HG03095 (cell line): Measurements from ENCODE around the gene RALGAPA1.
"Not testable (repeated sequence)": the region's sequence is repeated elsewhere in the genome, so short reads cannot be mapped to it uniquely, and the experiment has no call there.

Experiments
- ATAC-seq: cut with Tn5 transposase; IDR thresholded peaks from one replicate; pipeline ENCODE4 v1.9.1; 2021; ENCODE audit warnings: moderate library complexity; ENCODE audit not compliant: unreplicated experiment

Gene RALGAPA1

DNA sequence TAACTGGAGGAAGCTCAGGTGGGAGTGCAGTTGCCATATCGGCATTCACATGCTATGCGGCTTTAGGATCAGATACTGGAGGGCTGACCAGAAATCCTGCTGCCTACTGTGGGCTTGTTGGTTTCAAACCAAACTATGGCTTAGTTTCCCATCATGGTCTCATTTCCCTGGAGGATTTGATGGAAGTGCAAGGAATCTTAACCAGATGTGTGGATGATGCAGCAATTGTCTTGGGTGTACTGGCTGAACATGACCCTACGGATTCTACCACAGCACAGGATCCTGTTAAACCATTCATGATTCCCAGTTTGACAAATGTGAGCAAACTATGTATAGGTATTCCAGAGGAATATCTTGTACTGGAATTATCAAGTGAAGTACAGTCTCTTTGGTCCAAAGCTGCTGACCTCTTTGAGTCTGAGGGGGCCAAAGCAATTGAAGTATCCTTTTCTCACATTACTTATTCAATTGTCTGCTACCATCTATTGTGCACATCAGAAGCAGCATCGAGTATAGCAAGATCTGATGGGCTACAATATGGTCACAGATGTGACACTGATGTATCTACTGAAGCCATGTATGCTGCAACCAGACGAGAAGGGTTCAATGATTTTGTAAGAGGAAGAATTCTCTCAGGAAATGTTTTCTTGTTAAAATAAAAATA is 42.9 kb downstream of the RALGAPA1 start:
- ATAC-seq = no peak

DNA sequence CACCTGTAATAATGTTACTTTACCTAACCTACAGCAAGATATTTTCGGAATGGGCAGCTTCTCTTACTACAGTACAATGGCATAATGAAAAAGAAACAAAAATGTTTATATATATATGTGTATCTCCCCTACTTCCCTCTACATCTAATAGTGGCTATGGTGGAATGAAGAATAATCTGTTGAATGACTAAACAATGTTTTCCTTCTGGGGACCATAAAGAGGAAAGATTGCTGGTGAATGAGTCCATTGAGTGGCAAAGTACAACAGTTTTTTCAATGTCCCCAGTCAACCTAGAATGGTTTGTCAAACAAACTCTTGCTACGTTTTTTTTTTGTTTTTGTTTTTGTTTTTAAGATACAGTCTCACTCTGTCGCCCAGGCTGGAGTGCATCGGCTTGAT is 47.2 kb downstream of the RALGAPA1 start:
- no peak for ATAC-seq

DNA sequence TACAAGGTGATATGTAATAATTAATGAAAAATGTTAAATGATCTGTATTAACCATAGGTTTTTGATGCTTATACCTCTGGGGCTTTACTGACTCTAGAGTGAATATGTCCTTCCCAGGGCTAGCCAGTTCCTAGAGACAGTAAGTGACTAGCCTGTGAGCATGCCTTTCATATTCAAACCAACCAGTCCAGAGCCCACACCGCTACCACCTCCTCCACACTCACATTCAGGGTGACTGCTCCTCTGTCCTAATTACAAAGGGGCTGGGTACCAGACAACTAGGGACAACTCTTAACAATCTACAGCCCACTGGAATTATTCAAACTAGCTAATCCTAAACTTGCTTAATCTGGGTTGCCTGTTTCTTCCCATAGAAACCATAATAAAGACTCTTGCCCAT is 49.0 kb downstream of the RALGAPA1 start:
- no peak for ATAC-seq

DNA sequence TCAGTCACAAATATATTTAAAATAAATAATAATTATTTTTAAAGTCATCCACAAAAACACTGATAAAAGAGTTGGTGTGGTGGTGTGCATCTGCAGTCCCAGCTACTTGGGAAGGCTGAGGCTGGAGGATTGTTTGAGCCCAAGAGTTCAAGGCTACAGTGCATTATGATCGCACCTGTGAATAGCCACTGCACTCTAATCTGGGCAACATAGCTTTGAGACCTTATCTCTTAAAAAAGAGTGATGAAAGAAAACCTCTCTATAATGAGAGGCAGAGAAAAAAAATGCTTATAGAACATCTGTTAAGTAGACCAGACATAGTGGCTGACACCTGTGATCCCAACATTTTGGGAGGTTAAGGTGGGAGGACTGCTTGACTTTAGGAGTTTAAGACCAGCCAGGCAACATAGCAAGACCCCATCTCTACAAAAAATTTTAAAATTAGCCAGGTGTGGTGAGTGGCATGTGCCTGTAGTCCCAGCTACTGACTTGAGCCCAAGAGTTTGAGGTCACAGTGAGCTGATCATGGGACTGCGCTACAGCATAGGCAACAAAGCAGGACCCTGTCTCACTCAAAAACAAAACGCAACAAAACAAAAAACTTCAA is 50.5 kb downstream of the RALGAPA1 start:
- no peak for ATAC-seq

DNA sequence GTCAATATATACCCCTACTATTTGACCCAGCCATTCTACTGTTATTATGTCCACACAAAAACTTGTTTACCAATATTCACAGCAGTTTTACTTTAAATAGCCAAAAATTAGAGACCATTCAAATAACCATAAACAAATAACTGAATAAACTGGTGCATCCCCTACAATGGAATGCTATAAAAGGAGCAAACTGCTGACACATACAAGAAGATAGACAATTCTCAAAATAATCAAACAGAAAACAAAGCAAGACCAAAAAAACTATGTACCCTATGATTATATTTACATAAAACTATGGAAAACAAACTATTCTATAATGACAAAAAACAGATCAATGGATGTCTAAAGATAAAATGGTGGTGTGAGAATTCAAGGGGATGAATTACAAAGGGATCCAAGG is 54.4 kb downstream of the RALGAPA1 start:
- no peak for ATAC-seq

DNA sequence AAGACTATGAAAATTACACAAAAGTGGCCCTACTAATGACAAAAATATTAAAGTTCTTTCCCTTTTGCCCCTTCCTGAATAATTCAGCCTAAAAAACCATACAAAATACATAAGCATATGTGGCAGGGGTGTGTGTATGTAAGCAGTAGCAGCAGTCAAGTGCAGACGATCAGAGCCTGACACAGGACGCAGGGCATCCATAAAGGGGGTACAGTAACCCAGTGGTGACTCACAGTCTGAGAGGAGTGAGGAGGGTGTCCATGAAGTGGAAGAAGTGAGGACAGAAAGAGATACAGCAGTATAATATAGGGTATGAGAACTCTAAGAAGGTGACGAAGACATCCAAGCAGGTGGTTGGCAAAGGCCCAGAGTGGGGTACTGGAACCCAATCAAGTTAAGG is 56.7 kb downstream of the RALGAPA1 start:
- ATAC-seq = no peak

DNA sequence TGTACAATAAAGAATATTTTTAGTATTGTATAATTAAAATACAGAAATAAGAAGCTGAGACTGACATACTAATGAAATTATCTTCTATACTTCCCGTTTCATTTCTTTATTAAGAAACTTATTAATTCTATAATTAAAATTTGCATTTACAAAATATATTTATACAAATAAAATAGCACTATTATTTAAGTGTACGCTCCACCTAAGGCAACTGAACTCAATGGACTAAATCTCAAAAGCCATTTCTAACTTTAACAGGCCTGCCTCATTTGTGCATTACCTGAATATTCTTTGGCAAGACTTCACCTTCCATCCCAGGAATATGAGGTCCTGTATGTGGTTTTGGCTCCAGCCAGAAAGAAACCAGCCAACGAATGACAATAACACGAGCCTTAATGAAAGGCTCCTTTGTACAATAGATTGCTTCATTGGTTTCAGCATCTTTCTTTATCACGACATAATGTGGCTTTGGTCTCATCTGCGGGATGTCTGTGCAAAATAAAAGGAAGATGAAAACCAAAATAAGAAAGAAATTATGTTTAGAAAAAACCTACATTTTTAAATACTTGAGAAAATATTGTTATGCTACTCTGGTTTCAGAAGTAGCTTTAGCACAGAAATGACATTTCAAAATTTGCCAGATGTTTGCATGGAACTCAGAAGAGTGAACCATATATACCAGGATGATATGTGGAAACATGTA is 58.7 kb downstream of the RALGAPA1 start:
- no peak for ATAC-seq

DNA sequence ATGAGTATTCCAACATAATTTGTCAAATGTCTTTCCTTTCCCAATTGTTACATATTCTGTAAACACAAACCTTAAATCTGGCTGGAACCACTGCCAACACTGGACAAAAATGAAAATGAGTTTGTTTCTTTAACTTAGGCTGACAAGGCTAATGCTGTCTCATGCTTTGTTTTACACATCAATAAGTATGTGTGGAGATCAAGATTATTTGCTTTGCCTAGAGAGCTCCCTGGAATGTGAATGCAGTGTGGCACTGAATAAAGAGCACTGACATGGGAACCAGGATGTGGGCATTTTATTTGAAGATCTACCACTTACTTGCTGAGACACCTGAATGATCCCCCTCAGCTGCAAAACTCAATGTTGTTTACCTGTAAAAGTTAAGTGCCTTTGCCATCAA is 61.7 kb downstream of the RALGAPA1 start:
- no peak for ATAC-seq

DNA sequence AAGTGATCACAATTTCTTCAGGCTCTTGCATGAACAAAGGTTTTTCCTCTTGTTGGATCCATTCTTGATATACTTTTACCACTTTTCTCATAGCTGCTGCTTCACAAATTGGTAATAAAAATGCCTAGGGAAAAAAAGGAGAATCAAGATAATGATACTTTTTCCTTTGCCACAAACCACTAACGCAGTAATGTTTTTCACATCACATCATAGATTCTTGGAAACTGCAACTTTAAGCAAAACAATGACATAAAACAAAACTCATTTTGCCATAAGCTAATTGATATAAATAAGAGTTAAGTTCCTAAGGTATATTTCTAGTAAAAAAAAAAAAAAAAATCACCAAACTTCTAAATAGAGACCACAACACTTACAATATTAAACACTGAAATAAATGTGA is 66.7 kb downstream of the RALGAPA1 start:
- ATAC-seq = no peak

DNA sequence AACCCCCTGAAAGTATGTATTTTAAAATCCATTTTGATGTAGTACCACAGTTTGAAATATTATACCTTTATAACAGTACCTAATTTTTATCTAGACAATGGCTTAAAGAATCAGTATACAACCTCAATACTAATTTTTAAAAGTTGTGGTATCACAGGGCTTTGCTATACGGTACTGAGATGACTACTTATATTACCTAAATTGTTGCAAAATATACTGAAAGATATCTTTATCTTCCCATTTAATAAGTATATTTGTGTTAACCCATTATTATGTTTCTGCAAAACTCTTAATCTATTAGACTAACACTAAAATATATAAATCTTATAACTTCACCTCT is 67.1 kb downstream of the RALGAPA1 start:
- ATAC-seq = no peak

DNA sequence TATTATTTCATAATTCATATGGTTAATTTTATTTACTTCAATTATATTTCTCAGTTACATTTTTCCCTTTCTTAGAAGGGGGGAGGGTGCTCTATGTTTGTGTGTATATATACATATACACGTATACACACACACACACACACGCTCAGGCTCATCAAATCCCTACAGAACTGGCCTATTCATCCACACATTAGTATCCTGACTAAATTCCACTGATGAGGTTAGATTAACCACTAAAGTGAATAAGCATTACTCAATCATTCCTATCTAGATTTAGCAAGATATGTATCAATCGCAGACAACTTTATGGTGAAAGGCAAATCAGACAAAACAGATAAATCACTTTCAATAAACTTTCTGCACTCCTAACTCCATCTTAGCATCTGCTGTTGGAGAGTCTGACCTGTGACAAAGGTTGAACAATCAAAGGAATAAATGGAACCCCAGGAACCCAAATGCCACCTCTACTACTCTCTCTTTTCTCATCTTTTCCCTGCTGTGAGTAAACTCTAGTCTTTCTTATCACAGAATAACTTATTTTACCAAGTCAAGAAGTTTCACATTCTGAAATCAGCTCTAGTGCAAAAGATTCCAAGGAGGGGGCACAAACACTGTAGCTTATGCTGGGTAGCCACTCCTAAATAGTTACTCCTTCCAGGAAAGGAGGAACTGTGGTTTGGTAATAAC is 67.6 kb downstream of the RALGAPA1 start:
- no peak for ATAC-seq

DNA sequence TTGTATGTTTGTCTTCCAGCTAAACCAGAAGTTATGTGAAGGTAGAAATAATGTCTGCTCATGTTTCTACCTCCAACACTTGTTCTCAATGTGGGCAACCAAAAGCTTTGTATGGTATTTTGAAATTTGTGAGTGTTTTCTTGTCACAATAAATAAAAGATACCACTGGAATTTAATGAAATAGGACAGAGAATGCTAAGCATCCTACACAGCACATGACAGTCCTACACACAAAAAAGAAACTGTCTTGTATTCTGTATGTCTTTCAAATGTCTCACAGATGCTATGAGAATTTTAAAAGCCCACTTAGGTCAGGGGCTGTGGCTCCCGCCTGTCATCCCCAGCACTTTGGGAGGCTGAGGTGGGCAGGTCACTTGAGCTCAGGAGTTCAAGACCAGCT is 68.9 kb downstream of the RALGAPA1 start:
- ATAC-seq = no peak

DNA sequence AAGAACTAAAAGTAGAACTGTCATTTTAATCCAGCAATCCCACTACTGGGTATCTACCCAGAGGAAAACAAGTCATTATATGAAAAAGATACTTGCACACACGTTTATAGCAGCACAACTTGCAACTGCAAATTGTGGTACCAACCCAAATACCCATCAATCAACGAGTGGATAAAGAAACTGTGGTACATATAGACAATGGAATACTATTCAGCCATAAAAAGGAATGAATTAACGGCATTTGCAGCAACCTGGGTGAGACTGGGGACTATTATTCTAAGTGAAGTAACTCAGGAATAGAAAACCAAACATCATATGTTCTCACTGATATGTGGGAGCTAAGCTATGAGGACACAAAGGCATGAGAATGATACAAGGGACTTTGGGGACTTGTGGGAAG is 73.9 kb downstream of the RALGAPA1 start:
- not testable (repeated sequence) for ATAC-seq

DNA sequence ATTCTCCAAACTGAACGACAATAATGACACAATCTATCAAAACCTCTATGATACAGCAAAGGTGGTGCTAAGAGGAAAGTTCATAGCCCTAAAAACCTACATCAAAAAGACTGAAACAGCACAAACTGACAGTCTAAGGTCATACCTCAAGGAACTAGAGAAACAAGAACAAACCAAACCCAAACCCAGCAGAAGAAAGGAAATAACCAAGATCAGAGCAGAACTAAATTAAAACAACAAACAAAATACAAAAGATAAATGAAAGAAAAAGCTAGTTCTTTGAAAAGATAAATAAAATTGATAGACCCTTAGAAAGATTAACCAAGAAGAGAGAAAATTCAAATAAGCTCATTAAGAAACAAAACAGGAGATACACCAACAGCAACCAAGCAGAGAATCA is 75.6 kb downstream of the RALGAPA1 start:
- not testable (repeated sequence) for ATAC-seq

DNA sequence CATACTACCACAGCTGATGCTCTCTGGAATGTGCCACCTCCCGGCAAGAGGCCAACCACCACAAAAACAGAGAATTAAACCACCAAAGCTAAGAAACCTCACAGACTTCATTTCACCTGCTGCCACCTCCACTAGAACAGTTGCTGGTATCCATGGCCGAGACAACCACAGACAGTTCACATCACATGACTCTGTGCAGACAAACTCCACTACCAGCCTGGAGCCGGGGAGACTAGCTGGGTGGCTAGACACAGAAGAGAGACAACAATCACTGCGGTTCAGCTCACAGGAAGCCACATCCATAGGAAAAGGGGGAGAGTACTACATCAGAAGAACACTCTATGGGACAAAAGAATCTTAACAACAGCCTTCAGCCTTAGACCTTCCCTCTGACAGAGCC is 78.2 kb downstream of the RALGAPA1 start:
- no peak for ATAC-seq

DNA sequence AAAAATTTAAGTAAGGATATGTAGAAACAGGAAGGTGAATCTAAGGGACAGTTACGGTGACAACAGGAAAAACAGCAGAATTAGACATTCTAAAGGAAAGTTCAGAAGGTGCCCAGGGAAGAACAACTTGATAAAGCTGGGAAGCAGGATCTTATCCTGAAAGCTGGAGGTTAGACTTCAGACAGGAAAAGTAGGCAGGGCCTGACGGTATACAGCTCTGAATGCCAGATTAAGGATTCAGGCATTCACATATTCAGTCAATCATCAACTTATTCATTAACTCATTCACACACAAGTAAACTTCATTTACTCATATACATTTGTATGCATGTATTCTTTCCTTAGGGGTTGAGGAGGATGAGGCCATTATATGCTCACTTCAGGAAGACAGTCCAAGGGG is 81.3 kb downstream of the RALGAPA1 start:
- no peak for ATAC-seq

DNA sequence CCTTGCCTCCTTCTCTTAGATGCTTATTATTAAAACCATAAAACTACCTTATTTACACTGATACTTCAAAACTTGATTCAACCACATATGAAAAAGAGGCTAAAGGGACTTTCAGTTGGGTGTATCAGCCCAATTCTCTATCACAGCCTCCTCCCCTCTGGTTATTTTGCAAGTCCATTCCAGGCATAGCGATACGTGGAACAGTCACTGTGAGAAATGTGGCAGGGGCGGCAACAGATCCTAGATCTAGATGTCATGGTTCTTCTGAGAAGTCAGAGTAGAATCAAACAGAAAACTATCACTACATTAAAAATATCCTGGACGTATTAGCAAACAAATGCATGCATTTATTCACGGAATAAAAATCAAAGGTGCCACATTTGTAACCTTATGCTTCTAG is 83.2 kb downstream of the RALGAPA1 start:
- ATAC-seq = no peak

DNA sequence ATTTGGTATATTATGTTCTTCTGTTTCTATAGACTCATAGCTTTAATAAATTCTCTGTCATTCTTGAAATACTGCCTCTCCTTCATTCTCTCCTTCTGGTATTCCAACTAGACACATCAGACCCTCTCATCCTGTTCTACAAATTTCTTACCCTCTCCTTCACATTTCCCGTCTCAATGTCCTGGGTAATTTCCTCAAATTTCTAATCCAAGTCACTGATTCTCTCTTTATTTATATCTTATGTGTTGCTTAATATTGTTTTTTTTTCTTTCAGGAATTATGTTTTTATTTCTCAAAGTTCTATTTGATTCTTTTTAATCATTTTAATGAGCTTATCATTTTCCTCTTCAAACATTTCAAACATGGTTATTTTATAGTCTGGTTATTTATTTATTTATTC is 94.0 kb downstream of the RALGAPA1 start:
- ATAC-seq = no peak

DNA sequence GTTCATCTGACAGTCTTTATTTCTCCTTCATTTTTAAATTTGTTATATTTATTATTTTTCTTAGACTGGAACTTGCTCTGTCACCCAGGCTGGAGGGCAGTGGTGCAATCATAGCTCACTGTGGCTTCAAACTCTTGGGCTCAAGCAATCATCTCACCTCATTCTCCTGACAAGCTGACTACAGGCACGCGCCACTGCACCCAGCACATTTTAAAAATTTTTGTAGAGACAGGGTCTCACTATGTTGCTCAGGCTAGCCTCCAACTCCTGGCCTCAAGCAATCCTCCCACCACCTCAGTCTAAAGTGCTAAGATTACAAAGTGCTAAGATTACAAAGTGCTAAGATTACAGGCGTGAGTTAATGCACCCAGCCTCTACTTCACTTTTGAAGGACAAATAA is 96.6 kb downstream of the RALGAPA1 start:
- no peak for ATAC-seq

DNA sequence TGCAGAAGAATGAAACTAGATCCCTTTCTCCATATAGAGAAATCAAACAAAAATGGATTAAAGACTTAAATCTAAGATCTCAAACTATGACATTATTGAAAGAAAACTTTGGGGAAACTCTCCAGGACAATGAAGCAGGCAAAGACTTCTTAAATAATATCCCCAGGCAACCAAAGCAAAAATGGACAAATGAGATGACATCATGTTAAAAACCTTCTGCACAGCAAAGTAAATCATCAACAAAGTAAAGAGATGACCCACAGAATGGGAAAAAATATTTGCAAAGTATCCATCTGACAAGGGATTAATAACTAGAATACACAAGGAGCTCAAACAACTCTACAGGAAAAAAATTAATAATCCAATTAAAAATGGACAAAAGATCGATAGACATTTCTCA is 101.0 kb downstream of the RALGAPA1 start:
- ATAC-seq = no peak

DNA sequence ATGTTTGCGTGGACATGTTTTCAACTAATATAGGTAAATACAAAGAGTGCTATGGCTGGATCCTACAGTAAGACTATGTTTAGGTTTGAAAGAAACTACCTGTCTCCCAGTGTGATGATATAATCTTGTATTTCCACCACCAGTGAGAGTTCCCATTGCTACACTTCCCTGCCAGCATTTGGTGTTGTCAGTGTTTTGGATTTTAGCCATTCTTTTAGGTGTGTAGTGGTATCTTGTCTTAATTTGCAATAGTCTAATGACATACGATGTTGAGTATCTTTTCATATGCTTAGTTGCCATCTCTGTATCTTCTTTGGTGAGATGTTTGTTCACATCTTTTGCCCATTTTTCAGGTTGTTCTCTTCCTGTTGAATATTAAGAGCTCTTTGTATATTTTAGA is 103.5 kb downstream of the RALGAPA1 start:
- no peak for ATAC-seq
